Activated CD8-positive, alpha-beta memory T cell treated with anti-CD3 and anti-CD28 coated beads for 48 hours (primary cell): Measurements from ENCODE around the gene SLC5A5.

ENCODE experiments used
- DNase-seq, 3 experiments: peaks; one replicate each; pipeline ENCODE4 v3.0.0-alpha.2; 2020; ENCODE audit warnings: low read depth in 2 of 3, low spot score in 2 of 3

The SLC5A5 gene

GRCh38 chr19:17846146-17846545 is 25.6 kb upstream of the SLC5A5 start:
- DNase-seq = no peak

- peak; percentile 74 to 83 (median 83) for DNase-seq
Observed at GRCh38 chr19:17847538-17848366, 24.0 kb upstream of the SLC5A5 start, which contains the start of gene JAK3. Gene JAK3, minus strand, starts transcription at chr19:17847982. Its CDS starts 3,565 bp downstream, at chr19:17844417.

- no peak for DNase-seq
Observed at GRCh38 chr19:17848595-17849292, 23.0 kb upstream of the SLC5A5 start.

DNA sequence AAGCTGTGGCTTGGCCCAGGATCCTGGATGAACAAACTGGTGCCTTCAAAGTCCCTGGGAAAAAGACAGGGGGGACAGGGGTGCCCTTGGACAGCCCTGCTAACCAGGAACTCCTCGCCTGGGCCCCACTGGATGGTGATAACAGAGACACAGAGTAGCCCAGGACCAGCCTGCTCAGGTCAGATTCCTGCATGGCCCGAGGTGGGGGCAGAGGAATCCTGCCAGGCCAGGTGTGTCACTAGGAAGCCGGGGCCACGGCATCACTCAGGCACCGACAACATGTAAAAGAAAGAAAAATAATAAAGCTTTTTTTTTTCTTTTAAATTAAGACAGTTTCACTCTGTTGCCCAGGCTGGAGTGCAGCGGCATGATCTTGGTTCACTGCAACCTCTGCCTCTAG is 17.7 kb upstream of the SLC5A5 start:
- no peak for DNase-seq

GRCh38 chr19:17855280-17856152 is 16.2 kb upstream of the SLC5A5 start:
- peak; percentile 72 to 98 (median 98) for DNase-seq

GRCh38 chr19:17859533-17860330 is 12.0 kb upstream of the SLC5A5 start, which contains the start of gene RPL18A:
Gene RPL18A, plus strand, starts transcription at chr19:17859910. Its CDS starts 47 bp downstream, at chr19:17859957.
- peak; percentile 89 to 98 (median 95) for DNase-seq

DNA sequence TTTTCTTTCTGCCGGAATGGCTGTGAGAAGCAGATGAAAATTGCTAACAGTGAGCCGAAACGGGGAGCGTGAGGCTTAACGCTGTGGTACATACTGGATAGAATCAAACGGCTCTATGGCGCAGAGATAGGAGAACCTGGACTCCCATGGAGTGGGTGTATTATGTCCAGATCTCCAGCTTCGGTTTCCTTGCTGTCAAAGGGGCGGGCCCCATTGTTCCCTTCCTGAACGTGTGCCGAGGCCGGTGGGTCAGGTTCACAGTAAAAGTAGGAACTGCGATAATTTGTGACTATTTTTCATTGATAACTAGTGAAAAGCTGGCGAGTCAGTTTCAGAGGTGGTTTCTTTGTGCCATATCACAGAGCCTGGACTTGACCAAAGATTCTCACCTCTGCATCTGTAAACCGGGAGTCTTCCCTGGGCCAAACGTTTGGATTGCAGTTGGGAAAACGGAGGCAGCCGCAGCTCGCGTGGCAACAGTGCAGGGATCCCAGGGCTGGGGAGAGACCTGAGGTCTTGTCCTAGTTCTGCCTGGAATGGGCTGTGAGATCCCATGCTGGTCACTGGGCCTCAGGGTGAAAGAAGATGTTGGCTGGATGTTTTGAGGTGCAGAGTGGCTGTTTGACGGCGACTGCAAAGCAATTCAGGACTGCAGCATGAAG is 11.3 kb upstream of the SLC5A5 start:
- DNase-seq = no peak

- DNase-seq = no peak
Observed at GRCh38 chr19:17860993-17861360, 10.8 kb upstream of the SLC5A5 start.

- DNase-seq = no peak
Observed at GRCh38 chr19:17861542-17862402, 10.0 kb upstream of the SLC5A5 start.

GRCh38 chr19:17862711-17863519 is 8.8 kb upstream of the SLC5A5 start:
- DNase-seq = no peak

GRCh38 chr19:17863520-17864182 is 8.1 kb upstream of the SLC5A5 start:
- DNase-seq = no peak

- DNase-seq = no peak
Observed at GRCh38 chr19:17865364-17866311, 6.1 kb upstream of the SLC5A5 start.

DNA sequence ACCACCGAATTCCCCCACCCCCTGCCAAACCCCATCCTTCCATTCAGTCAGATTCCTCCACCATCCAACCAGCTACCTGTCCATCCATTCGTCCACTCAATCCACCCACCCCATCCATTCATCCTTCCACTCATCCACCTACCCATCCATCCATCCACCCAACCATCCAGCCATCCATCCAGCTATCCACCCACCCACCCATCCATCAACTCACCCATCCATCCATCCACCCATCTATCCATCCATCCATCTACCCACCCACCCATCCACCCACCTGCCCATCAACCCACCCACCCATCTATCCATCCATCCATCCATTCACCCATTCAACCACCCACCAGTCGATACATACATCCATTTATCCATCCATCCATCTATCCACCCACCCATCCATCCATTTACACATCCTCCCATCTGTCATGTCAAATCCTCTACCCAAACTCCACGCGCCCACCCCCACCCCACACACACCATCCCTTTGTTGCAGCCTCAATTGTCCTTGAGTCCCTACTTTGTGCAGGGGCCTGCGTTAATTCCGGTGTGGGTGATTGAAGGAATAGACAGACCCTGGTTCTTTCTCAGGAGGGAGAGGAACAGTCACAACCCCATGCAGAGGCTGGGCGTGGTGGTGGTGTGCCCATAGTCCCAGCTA is 5.3 kb upstream of the SLC5A5 start:
- DNase-seq = no peak

DNA sequence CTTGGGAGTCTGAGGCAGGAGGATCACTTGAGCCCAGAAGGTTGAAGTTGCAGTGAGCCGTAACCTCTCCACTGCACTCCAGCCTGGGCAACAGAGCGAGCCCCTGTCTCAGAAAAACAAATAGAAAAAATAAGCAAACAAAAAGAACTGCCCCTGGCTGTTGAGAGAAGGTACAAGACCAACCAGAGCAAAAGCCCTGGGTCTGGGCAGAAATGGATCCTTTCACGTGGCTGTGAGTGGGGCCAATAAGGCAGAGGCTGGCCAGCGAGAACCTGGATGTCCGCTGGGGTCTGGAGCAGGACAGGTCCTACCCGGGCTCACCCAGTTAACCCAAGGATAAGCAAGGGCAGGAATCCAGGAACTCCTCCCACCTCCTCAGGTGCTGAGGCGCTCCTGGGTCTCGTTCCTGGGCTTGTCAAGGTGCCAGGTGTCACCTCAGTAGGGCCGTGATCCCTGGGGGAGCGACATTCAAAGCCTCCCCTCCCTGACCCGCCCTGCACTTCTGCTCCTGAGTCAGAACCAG is 4.7 kb upstream of the SLC5A5 start:
- DNase-seq = no peak

- no peak for DNase-seq
Observed at GRCh38 chr19:17868669-17869068, 3.1 kb upstream of the SLC5A5 start.

DNA sequence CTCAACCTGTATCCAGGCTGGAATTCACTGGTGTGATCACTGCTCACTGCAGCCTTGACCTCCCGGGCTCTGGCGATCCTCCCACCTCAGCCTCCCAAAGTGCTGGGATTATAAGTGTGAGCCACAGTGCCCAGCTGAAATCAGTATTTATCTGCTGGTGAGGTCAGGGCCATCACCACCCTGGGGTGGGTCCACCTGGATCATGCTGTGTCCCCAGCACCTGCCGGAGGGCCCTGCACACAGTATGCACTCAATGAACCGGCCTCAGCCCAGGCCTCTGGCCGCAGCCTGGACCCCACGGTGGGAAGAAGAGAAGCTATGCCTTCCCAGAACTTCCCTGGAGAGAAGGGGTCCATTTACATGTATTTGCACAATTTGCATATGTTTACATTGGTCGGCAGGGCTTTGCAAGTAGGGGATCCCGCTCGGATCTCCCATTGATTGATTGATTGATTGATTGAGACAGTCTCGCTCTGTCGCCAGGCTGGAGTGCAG is 2.6 kb upstream of the SLC5A5 start:
- DNase-seq = no peak
